GM19438 (cell line): ENCODE results near the gene APLP2.

Source experiments
- ATAC-seq: cut with Tn5 transposase; IDR thresholded peaks from one replicate; pipeline ENCODE4 v1.9.1; 2021; ENCODE audit warnings: low read depth; ENCODE audit not compliant: unreplicated experiment

The APLP2 gene

GRCh38 chr11:130054966-130055365, 14.7 kb upstream of the APLP2 start:
- no peak for ATAC-seq

- ATAC-seq, result no peak
Observed at GRCh38 chr11:130055617-130056016, 14.1 kb upstream of the APLP2 start.

GRCh38 chr11:130061017-130061416, 8.7 kb upstream of the APLP2 start:
- ATAC-seq, result no peak

- ATAC-seq, result no peak
Observed at GRCh38 chr11:130062026-130062425, 7.7 kb upstream of the APLP2 start.

- ATAC-seq, result no peak
Observed at GRCh38 chr11:130063451-130063850, 6.2 kb upstream of the APLP2 start.

- ATAC-seq, result no peak
Observed at GRCh38 chr11:130064596-130064995, 5.1 kb upstream of the APLP2 start.

- ATAC-seq, result no peak
Observed at GRCh38 chr11:130066338-130066737, 3.4 kb upstream of the APLP2 start.

- ATAC-seq, result no peak
Observed at GRCh38 chr11:130068546-130068985, 1.1 kb upstream of the APLP2 start.

GRCh38 chr11:130068986-130069658, 572 bp upstream of the APLP2 start:
- peak; percentile 43 for ATAC-seq

- peak; percentile 27 for ATAC-seq
Observed at GRCh38 chr11:130070109-130070845, 583 bp downstream of the APLP2 start.

GRCh38 chr11:130070846-130071200, 1.1 kb downstream of the APLP2 start:
- ATAC-seq, result no peak

GRCh38 chr11:130071211-130071712, 1.6 kb downstream of the APLP2 start:
- ATAC-seq, result no peak

- no peak for ATAC-seq
Observed at GRCh38 chr11:130074736-130075135, 5.0 kb downstream of the APLP2 start.

GRCh38 chr11:130076778-130077481, 7.2 kb downstream of the APLP2 start:
- ATAC-seq, result no peak

GRCh38 chr11:130077671-130078070, 8.0 kb downstream of the APLP2 start:
- ATAC-seq, result no peak

- ATAC-seq, result no peak
Observed at GRCh38 chr11:130078080-130078479, 8.4 kb downstream of the APLP2 start.

GRCh38 chr11:130085671-130086290, 16.1 kb downstream of the APLP2 start:
- ATAC-seq, result no peak

- no peak for ATAC-seq
Observed at GRCh38 chr11:130086669-130087068, 17.0 kb downstream of the APLP2 start.

- peak; percentile 100 for ATAC-seq
Observed at GRCh38 chr11:130087294-130087926, 17.7 kb downstream of the APLP2 start.

GRCh38 chr11:130088217-130088616, 18.5 kb downstream of the APLP2 start:
- no peak for ATAC-seq
